ENCODE measurements around the gene FAM81A. TPM values are rescaled to one million over a fixed set of nuclear protein-coding genes. Genes with fewer than 3 reads are reported as not detected.

FAM81A gene
- total RNA-seq, 1 donor from 2014 or later, result 1.3 TPM

DNA sequence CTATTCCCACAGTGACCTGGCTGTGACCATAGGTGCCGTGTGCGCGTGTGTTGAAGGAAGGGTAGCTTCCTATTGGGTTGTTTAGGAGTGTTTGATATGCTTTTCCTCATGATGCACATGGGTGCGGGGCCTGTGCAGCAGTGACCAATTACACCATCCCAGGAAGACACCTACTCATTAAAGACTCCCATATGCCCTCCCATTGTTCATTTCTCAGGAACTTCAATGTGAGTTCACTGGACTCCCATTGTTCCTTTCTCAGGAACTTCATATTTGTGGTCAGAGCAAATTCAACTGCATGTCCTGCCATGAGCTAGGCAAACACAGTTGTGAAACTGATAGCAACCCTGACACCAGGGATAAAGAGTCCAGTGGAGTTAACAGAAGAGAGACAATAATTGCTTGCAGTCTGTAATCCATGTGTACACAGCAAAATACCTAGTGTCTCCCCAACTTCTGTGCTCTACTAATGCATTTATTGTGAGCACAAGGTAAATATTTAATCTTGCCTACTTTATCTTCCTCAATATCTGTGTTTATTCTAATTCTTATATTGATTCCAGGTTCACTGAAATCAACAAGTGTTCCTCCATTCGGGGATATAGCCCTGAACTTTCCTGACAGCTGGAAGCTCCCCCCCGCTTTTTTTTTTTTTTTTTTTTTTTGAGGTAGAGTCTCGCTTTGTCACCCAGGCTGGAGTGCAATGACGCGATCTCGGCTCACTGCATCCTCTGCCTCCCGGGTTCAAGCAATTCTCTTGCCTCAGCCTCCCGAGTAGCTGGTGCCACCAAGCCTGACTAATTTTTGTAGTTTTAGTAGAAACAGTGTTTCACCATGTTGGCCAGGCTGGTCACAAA lies 116.1 kb downstream of the FAM81A start:
- no peak for DNase-seq
- intact Hi-C loops (cut with DNase I), result no loop called here
- Histone ChIP-seq H3K36me3 (no peaks in the 10 kb centered on the region), H3K4me3 (no peak overlapping the region), H3K4me1 (no peaks in the 10 kb centered on the region), H3K9me3 (no peaks in the 10 kb centered on the region), H3K27me3 (no peaks in the 10 kb centered on the region), H3K27ac (no peak overlapping the region)
- TF ChIP-seq, protein P1, sequence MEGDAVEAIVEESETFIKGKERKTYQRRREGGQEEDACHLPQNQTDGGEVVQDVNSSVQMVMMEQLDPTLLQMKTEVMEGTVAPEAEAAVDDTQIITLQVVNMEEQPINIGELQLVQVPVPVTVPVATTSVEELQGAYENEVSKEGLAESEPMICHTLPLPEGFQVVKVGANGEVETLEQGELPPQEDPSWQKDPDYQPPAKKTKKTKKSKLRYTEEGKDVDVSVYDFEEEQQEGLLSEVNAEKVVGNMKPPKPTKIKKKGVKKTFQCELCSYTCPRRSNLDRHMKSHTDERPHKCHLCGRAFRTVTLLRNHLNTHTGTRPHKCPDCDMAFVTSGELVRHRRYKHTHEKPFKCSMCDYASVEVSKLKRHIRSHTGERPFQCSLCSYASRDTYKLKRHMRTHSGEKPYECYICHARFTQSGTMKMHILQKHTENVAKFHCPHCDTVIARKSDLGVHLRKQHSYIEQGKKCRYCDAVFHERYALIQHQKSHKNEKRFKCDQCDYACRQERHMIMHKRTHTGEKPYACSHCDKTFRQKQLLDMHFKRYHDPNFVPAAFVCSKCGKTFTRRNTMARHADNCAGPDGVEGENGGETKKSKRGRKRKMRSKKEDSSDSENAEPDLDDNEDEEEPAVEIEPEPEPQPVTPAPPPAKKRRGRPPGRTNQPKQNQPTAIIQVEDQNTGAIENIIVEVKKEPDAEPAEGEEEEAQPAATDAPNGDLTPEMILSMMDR (IDR thresholded peaks at IDR 0.05), result no peak
- ATAC-seq, result no peak

DNA sequence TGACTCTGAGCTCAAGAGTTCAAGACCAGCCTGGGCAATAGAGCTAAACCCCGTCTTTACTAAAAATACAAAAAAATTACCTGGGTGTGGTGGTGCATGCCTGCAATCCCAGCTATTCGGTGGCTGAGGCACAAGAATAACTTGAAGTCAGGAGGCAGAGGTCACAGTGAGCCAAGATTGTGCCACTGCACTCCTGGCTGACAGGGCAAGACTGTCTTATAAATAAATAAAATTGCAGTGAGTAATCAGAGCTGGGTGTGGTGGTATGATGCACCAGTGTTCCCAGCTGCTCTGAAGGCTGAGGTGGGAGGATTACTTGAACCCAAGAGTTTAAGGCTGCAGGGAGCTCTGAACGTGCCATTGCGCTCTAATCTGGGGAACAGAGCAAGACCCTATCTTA lies 117.7 kb downstream of the FAM81A start:
- TF ChIP-seq, protein P1 (IDR thresholded peaks at IDR 0.05), result no peak
- intact Hi-C loops (cut with DNase I), result no loop called here
- no peak overlapping the region for H3K27ac ChIP-seq
- H3K9me3 ChIP-seq, result no peaks in the 10 kb centered on the region
- no peaks in the 10 kb centered on the region for H3K4me1 ChIP-seq
- H3K4me3 ChIP-seq, result no peak overlapping the region
- H3K27me3 ChIP-seq, result no peaks in the 10 kb centered on the region
- no peaks in the 10 kb centered on the region for H3K36me3 ChIP-seq
- ATAC-seq (no peak), DNase-seq (no peak)

DNA sequence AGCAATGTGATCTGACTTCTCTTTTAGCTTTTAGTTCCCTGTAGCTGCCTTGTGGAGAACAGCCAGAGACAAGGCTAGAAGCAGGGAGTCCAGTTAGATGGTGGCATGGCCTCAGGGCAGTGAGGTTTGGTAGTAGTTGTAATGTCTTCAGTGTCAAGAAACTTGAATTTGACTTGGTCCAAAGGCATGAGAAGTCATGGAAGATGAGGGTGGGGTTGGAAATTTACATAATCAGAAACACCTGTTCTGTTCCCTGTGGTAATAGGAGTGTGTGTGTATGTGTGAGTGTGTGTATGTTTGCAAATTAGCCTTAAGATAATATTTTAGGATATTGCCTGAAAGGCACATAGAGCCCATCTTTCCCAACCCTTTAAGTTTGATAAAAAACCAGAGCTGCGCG lies 118.4 kb downstream of the FAM81A start:
- Histone ChIP-seq H3K27me3 (no peaks in the 10 kb centered on the region), H3K4me3 (no peak overlapping the region), H3K4me1 (no peaks in the 10 kb centered on the region), H3K9me3 (no peaks in the 10 kb centered on the region), H3K27ac (no peak overlapping the region), H3K36me3 (no peaks in the 10 kb centered on the region)
- intact Hi-C loops (cut with DNase I), result no loop called here
- TF ChIP-seq, protein P1 (IDR thresholded peaks at IDR 0.05), result no peak
- ATAC-seq, result no peak
- no peak for DNase-seq

GRCh38 chr15:59557581-59557980 lies 119.6 kb downstream of the FAM81A start:
- ATAC-seq (no peak), DNase-seq (no peak)
- Histone ChIP-seq H3K27ac (no peak overlapping the region), H3K4me3 (no peak overlapping the region), H3K36me3 (no peaks in the 10 kb centered on the region), H3K4me1 (no peaks in the 10 kb centered on the region), H3K27me3 (no peaks in the 10 kb centered on the region), H3K9me3 (no peaks in the 10 kb centered on the region)
- intact Hi-C loops (cut with DNase I), result no loop called here
- TF ChIP-seq, protein P1 (IDR thresholded peaks at IDR 0.05), result no peak

GRCh38 chr15:59558851-59559250 lies 120.9 kb downstream of the FAM81A start:
- H3K27me3 ChIP-seq, result no peaks in the 10 kb centered on the region
- no peaks in the 10 kb centered on the region for H3K36me3 ChIP-seq
- H3K4me1 ChIP-seq, result no peaks in the 10 kb centered on the region
- TF ChIP-seq, protein P1 (IDR thresholded peaks at IDR 0.05), result no peak
- no peak for ATAC-seq
- H3K27ac ChIP-seq, result no peak overlapping the region
- no peak overlapping the region for H3K4me3 ChIP-seq
- no peaks in the 10 kb centered on the region for H3K9me3 ChIP-seq
- intact Hi-C loops (cut with DNase I), result no loop called here
- no peak for DNase-seq
